HG03025 (cell line): ENCODE data around the gene CTNNA3.

Experiments used
- ATAC-seq: cut with Tn5 transposase; IDR thresholded peaks from one replicate; pipeline ENCODE4 v1.9.1; 2021; ENCODE audit warnings: mild to moderate bottlenecking, moderate library complexity; ENCODE audit not compliant: unreplicated experiment, low FRiP score

Gene CTNNA3

GRCh38 chr10:67171970-67172369 is 524.0 kb downstream of the CTNNA3 start:
- no peak for ATAC-seq

GRCh38 chr10:67156239-67156638 is 539.8 kb downstream of the CTNNA3 start:
- no peak for ATAC-seq

GRCh38 chr10:67151471-67151870 is 544.5 kb downstream of the CTNNA3 start:
- ATAC-seq = no peak

DNA sequence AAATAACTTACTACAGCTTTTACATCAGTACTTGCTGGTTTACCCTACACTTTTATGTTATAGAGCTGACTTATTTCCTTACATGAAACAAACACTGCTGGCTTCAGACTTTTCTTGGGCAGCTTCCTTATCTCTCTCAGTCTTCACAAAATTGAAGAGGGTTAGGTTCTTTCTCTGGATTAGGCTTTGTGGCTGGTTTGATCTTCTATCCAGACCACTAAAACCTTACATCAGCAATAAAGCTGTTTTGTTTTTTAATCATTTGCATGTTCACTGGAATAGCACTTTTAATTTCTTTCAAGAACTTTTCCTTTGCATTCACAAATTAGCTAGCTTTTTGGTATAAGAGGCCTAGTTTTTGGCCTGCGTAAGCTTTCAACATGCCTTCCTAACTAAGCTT is 551.5 kb downstream of the CTNNA3 start:
- ATAC-seq = no peak

DNA sequence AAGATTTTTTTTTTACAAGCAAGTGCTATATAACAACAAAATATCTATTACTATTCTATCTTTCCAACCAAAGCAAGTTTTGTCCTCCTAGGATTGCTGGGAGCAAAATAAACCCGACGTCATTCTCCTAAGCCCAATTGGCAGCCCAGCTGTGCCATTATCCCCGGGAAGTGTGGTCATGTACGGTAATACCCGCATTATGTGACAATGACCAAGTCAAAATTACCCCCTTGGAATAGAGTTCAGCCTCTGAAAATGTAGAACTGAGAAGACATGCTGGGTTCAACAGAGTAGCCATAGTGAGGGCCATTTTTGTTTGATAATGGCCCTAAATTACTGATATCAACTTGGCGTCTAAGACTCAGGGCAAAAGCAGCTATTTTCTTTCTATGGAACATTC is 554.7 kb downstream of the CTNNA3 start:
- no peak for ATAC-seq

DNA sequence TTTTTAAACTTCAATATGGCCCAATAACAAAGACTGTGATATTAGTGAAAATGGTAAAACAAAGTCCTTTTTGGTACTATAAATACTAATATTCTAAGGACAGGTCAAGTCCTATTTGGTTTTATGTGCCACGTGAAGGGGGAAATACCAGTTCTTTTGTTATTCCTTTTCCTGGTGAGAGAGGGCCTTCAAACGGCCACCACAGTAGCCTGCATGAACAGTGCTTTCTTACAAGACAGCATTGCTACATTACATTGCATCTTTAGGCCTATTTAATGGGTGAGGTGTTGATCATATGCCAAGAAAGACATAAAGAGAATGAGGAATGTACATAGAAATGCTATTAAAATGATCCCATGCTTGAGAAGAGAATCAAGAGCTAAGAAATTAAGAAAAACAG is 555.4 kb downstream of the CTNNA3 start:
- ATAC-seq = no peak

DNA sequence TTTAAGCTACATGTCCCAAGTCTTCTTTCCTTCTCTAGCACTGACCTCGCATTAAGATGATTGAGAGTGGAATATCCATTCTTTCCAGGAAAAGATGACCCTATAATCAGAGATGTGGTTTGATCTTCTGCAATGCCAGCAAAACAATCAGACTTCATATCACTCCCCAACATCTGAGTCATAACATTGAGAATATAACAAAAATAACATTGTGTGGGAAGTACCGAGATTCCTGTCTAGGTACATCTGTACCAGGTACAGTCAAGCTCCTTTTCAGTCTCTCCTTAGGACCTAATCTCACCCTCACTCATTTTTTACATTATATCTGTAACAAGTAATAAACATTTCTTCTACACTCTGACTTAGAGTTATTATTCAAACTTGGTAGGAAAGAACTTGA is 568.6 kb downstream of the CTNNA3 start:
- ATAC-seq = no peak

DNA sequence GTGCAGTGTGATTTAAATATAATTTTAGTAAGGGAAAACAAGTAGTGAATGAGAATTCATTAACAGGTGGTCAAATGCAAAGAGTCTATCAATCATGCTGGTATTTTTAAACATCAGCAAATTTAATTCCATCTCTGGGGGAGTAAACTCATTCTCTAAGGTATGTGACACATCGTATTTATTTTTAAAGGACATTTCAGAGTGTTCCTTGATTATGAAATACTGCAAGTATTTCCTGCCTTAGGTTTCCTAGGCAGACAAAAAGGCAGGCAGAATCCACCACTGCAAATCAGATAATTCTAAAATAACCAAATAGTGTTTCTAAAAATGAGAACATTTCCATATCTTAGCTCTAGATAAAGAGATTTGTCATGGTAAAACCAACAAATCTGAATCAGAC is 576.3 kb downstream of the CTNNA3 start:
- no peak for ATAC-seq

DNA sequence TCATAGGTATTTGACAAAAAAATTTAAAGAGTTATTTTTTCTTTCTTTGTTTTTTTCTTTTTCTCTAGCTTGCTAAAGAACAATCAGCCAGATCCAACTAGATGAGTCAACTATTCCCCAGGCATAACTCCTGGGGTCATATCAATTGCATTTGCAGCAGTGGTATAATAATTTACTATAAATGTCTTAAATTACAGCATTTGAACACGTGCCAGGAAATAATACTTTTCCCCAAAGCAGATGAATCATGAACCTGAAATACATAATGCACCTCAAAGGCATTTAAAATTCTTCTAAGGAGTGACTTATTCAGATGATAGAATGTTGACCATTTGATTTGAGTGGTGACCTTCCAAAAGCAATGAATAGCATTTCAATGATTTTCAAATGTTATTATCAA is 580.0 kb downstream of the CTNNA3 start:
- no peak for ATAC-seq

DNA sequence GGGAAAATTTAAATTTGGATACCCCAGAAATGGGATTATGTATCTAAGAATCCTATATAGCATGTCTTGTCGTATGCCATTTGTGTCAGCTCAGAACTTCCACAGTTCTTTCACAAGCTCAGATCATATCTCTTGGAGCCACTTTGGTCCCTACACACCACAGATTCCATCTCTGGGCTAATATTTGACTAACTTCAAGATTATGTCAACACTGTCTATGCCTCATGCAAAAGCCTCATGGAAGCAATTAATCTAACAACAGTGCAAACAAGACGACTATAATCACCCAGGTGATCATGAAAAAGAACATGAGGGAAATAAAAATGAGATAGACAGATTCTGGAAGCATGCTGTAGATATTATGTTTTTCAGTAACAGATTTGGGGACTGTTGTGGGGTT is 581.0 kb downstream of the CTNNA3 start:
- no peak for ATAC-seq

DNA sequence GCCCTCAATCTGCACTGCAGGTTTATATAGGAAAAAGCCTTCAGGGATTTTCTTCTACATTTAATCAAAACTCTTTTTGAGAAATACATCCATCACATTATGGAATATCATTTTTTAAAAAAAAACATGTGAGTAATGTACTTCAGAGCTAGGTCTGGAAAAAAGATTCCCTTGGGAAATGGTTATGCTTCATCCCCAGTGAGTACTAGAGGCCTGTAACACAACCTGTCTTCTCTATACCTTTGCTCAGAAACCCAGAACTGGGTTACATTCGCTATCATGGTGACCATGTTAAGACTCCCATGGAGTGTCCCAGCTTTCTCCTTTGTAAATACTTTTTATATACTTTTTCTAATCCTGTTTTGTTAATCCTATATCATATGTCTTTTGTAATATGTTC is 583.2 kb downstream of the CTNNA3 start:
- ATAC-seq = no peak

DNA sequence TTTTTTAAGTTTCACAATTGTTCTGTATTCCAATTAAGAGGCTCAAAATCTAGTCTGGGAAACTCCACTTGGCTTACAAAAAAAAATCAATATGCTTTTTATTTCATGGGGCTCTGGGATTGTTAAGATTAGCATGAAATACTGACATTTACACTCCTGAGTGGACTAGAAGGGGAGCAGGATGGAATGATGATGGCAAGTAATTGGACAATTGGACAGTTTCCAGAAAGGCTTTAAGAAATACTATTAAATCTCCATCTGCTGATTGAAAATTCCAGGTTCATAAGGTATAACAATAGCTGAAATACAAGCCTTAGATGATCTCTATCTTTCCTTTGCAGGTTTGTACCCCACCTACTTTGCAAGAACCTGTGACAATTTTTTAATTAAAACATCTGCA is 585.7 kb downstream of the CTNNA3 start:
- no peak for ATAC-seq

GRCh38 chr10:67107670-67108069 is 588.3 kb downstream of the CTNNA3 start:
- ATAC-seq = no peak

DNA sequence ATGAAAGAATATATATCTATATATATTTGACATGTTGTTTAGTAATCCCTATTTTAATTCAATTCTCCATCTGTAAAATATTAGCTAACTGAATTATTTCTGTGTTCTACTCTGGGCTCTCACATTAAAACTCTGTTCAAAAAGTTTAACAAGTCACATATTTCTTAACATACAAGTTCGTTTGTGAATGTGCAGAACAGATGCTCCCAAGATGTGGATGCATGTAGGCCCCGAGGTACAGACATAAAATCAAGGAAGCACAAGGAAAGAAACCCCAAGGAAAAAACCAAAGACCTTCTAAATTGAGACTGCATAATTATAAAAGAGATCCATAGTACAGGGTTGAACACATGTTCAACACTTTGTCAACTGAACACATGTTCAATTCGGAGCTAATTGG is 595.0 kb downstream of the CTNNA3 start:
- ATAC-seq = no peak

DNA sequence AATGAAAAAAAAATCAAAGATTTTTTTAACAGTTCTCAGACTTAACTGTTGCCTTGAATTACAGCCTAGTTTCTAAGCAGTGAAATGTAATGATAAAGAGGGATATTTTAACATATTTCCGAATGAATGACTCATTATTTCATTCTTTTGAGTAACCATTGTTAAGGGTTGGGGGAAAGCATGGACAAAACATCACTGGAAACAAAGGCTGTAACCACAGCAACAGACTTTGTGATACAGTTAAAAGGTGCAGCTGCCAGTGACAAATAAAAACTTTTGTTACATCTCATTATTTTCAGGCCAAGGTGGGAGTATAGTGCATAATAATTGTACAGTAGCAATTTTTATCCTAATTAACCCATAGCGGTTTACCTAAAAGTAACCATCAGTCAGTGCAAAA is 597.5 kb downstream of the CTNNA3 start:
- ATAC-seq = no peak

DNA sequence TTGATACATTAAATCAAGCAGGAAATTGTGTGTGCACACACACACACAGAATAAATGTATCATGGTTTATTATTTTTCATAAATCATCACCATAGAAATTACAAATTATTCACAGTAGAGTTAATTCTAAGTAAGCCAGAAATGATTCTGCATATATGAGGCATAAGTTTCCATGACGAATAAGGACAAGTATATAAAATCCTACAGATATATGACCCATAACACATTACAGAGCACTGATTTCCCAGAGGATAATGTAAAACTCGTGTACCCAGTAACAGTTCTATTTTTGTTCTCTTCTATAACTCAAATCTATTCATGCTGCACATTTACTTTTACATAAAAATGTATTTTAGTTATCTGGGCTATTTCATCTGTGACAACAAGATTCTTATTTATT is 600.5 kb downstream of the CTNNA3 start:
- no peak for ATAC-seq

DNA sequence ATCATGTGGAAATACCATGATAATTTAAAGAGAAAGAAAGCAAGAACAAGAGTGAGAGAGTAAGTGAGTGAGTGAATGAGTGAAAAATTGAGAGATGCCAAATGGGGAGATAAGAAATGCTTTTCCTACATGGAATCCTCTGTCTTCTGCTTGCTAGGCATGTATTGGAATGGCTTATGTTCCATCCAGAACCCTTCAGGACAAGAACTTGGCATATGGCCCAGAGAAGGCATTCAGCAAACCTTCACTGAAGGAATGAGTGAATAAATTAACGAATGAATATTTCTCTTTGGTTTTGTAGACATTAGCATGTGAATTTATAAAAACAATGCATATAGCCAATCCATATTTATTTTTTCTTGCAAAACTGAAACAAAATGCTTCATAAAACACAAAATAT is 608.0 kb downstream of the CTNNA3 start:
- no peak for ATAC-seq

GRCh38 chr10:67087135-67087425 is 608.9 kb downstream of the CTNNA3 start:
- ATAC-seq = no peak

- no peak for ATAC-seq
Observed at GRCh38 chr10:67086327-67087134, 609.5 kb downstream of the CTNNA3 start.

DNA sequence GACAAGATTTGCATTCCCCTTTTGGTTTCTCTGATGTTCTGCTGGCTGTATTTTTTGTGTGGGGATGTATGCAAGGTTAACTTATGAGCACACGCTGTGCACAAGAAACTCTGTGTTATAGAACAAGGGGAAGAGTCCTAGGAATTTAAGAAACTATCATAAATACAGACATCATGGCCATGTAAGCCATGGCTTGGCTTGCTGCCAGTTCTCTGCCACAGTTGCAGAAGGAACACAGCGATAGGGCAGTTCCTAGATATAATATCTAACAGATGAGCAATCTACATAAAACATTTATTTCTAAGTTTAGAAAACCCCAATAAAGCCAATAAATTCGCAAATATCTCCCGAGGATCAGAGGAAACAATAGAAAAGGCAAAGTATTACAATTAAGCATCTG is 616.9 kb downstream of the CTNNA3 start:
- ATAC-seq = no peak

- no peak for ATAC-seq
Observed at GRCh38 chr10:67077376-67077775, 618.6 kb downstream of the CTNNA3 start.

GRCh38 chr10:67076144-67076543 is 619.9 kb downstream of the CTNNA3 start:
- ATAC-seq = no peak

GRCh38 chr10:67075491-67075971 is 620.5 kb downstream of the CTNNA3 start:
- no peak for ATAC-seq
